ENCODE measurements around the gene DISC1. TPM values are rescaled to one million over a fixed set of nuclear protein-coding genes. Genes with fewer than 3 reads are reported as not detected.
A peak's percentile ranks its signal among the peaks of the same experiment; 100 is the strongest.
"Not testable (repeated sequence)": the region's sequence is repeated elsewhere in the genome, so short reads cannot be mapped to it uniquely, and the experiment has no call there.

The DISC1 gene
- total RNA-seq, 2 donors from 2014 or later, result 2.9 to 5.8 TPM

- H3K4me1 Mint-ChIP-seq (ENCODE audit: low read depth), result no peaks in the 10 kb centered on the region
- H3K4me3 Mint-ChIP-seq, result no peak overlapping the region
- H3K36me3 Mint-ChIP-seq (ENCODE audit: insufficient read depth in 2 of 2), result peaks cover 0 to 2% of the 10 kb centered on the region in 2 donors
- no peaks in the 10 kb centered on the region for H3K9me3 Mint-ChIP-seq
- H3K27me3 Mint-ChIP-seq (ENCODE audit: low read depth), result no peaks in the 10 kb centered on the region
- no peak overlapping the region for H3K27ac Mint-ChIP-seq
- ATAC-seq (replicated peaks in 1 of 2) (no peak), DNase-seq (no peak)
These were observed 148.2 kb downstream of the DISC1 start for GRCh38 chr1:231774719-231775335.

GRCh38 chr1:231776010-231776756 is 149.6 kb downstream of the DISC1 start:
- Mint-ChIP-seq H3K27me3 (ENCODE audit: low read depth) (no peaks in the 10 kb centered on the region), H3K36me3 (ENCODE audit: insufficient read depth in 2 of 2) (peaks cover 0 to 2% of the 10 kb centered on the region in 2 donors), H3K27ac (no peak overlapping the region), H3K4me1 (ENCODE audit: low read depth) (no peaks in the 10 kb centered on the region), H3K9me3 (no peaks in the 10 kb centered on the region), H3K4me3 (no peak overlapping the region)
- DNase-seq, result no peak
- no peak for ATAC-seq (replicated peaks in 1 of 2)

- no peaks in the 10 kb centered on the region for H3K27me3 Mint-ChIP-seq (ENCODE audit: low read depth)
These were observed 150.1 kb downstream of the DISC1 start for GRCh38 chr1:231776757-231777062.

GRCh38 chr1:231778009-231778719 is 151.6 kb downstream of the DISC1 start:
- no peak for ATAC-seq (replicated peaks in 1 of 2)
- no peak for DNase-seq
- no peaks in the 10 kb centered on the region for H3K9me3 Mint-ChIP-seq
- no peak overlapping the region for H3K27ac Mint-ChIP-seq
- H3K4me1 Mint-ChIP-seq (ENCODE audit: low read depth), result no peaks in the 10 kb centered on the region
- no peak overlapping the region for H3K4me3 Mint-ChIP-seq
- H3K27me3 Mint-ChIP-seq (ENCODE audit: low read depth), result no peaks in the 10 kb centered on the region
- H3K36me3 Mint-ChIP-seq (ENCODE audit: insufficient read depth in 2 of 2), result peaks cover 0 to 2% of the 10 kb centered on the region in 2 donors

More at GRCh38 chr1:231776757-231777062, 150.1 kb downstream of the DISC1 start:
- Mint-ChIP-seq H3K9me3 (no peaks in the 10 kb centered on the region), H3K36me3 (ENCODE audit: insufficient read depth in 2 of 2) (peaks cover 0 to 2% of the 10 kb centered on the region in 2 donors), H3K4me1 (ENCODE audit: low read depth) (no peaks in the 10 kb centered on the region), H3K4me3 (no peak overlapping the region), H3K27ac (no peak overlapping the region)
- DNase-seq (no peak), ATAC-seq (replicated peaks in 1 of 2) (no peak)

- DNase-seq, result no peak
- no peaks in the 10 kb centered on the region for H3K27me3 Mint-ChIP-seq (ENCODE audit: low read depth)
- no peaks in the 10 kb centered on the region for H3K4me1 Mint-ChIP-seq (ENCODE audit: low read depth)
- H3K4me3 Mint-ChIP-seq, result no peak overlapping the region
- H3K27ac Mint-ChIP-seq, result no peak overlapping the region
- H3K9me3 Mint-ChIP-seq, result no peaks in the 10 kb centered on the region
- no peak for ATAC-seq (replicated peaks in 1 of 2)
- no peaks in the 10 kb centered on the region for H3K36me3 Mint-ChIP-seq (ENCODE audit: insufficient read depth in 2 of 2)
These were observed 152.5 kb downstream of the DISC1 start for GRCh38 chr1:231779081-231779480.

DNA sequence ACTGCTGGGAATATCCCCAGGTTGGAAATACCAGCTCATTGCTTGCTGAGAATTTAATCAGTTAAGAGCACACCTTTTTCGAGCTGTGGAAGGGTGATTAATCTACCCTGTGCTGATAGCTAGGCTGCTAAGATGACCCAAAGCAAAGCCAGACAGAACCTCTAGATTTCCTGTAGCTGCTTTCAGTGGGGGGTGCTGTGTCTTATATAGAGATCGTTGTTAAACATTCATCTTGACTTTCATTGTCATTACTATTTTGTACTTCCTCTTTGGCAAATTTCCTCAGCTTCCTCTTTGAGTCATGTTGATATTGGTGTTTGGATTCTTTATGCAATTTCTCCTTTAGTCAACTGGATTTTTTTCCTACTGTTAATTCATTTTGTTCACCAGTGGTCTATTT is 155.3 kb downstream of the DISC1 start:
- Mint-ChIP-seq H3K4me3 (no peak overlapping the region), H3K9me3 (no peaks in the 10 kb centered on the region), H3K36me3 (ENCODE audit: insufficient read depth in 2 of 2) (no peaks in the 10 kb centered on the region), H3K27me3 (ENCODE audit: low read depth) (no peaks in the 10 kb centered on the region), H3K27ac (no peak overlapping the region), H3K4me1 (ENCODE audit: low read depth) (no peaks in the 10 kb centered on the region)
- no peak for DNase-seq
- ATAC-seq (replicated peaks in 1 of 2), result no peak

DNA sequence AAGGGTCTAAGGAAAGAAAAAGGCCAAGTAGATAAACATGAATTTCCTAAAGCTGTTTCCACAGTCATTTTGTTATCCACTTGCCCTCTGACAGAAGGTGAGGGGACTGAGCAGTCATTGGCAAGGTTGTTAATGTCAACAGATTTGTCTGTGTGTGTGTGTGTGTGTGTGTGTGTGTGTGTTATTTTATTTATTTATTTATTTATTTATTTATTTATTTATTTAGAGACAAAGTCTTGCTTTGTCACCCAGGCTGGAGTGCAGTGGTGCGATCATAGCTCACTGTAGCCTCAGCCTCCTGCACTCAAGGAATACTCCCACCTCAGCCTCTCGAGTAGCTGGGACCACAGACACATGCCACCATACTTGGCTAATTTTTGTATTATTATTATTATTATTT is 158.5 kb downstream of the DISC1 start:
- ATAC-seq (replicated peaks in 1 of 2); H3K27ac Mint-ChIP-seq: not testable (repeated sequence)

DNA sequence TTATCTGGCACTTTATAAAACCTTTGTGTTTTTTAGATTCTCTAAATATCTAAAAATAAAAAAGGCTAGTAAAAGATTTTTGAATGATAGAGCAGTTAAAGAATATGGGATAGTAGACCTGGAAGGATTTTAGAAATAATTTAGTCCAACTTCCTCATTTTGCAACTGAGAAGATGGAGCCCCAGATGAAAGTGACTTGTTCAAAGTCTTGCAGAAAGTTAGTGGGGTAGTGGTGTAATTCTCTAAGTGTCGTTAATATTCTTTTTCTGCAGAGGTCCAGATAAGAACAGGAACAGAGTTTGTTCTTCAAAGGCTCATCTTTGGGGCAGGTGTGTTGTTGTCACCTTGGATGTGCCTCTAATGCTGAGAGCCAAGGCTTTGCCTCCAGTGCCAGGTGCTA is 159.5 kb downstream of the DISC1 start:
- Mint-ChIP-seq H3K27me3 (ENCODE audit: low read depth) (no peaks in the 10 kb centered on the region), H3K27ac (no peak overlapping the region), H3K36me3 (ENCODE audit: insufficient read depth in 2 of 2) (no peaks in the 10 kb centered on the region), H3K9me3 (no peaks in the 10 kb centered on the region), H3K4me1 (ENCODE audit: low read depth) (no peaks in the 10 kb centered on the region), H3K4me3 (no peak overlapping the region)
- ATAC-seq (replicated peaks in 1 of 2) (no peak), DNase-seq (no peak)

More for the DNA sequence above, 158.5 kb downstream of the DISC1 start:
- H3K9me3 Mint-ChIP-seq; H3K36me3 Mint-ChIP-seq (ENCODE audit: insufficient read depth in 2 of 2); H3K27me3 Mint-ChIP-seq (ENCODE audit: low read depth); DNase-seq; H3K4me1 Mint-ChIP-seq (ENCODE audit: low read depth); H3K4me3 Mint-ChIP-seq: not testable (repeated sequence)

DNA sequence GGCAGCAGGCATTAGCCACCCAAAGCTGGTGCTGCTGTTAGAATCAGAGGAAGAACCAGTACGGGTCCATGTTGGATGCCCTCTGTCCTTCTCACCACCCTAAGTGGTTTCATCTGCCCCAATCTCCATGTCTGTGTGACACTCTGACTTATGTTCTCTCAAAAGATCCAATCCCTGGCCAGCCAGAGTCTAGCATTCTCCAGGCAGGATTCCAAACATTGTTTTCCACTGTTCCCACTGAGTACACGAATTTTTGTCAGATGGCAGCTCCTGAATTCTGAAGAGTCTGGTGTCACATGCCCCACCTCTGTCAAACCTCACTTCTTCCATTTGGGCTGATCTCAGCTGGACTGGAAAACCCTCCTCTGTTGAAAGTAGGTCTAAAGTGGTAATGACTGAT is 166.0 kb downstream of the DISC1 start:
- ATAC-seq (replicated peaks in 1 of 2), result no peak
- Mint-ChIP-seq H3K4me3 (no peak overlapping the region), H3K36me3 (ENCODE audit: insufficient read depth in 2 of 2) (no peaks in the 10 kb centered on the region)

GRCh38 chr1:231793893-231794292 is 167.3 kb downstream of the DISC1 start:
- Mint-ChIP-seq H3K27ac (no peak overlapping the region), H3K4me1 (ENCODE audit: low read depth) (no peaks in the 10 kb centered on the region), H3K27me3 (ENCODE audit: low read depth) (no peaks in the 10 kb centered on the region), H3K36me3 (ENCODE audit: insufficient read depth in 2 of 2) (no peaks in the 10 kb centered on the region), H3K4me3 (no peak overlapping the region), H3K9me3 (no peaks in the 10 kb centered on the region)
- DNase-seq, result no peak
- ATAC-seq (replicated peaks in 1 of 2), result no peak

More for the DNA sequence above, 166.0 kb downstream of the DISC1 start:
- Mint-ChIP-seq H3K27me3 (ENCODE audit: low read depth) (no peaks in the 10 kb centered on the region), H3K4me1 (ENCODE audit: low read depth) (no peaks in the 10 kb centered on the region), H3K9me3 (no peaks in the 10 kb centered on the region), H3K27ac (no peak overlapping the region)
- DNase-seq, result no peak

DNA sequence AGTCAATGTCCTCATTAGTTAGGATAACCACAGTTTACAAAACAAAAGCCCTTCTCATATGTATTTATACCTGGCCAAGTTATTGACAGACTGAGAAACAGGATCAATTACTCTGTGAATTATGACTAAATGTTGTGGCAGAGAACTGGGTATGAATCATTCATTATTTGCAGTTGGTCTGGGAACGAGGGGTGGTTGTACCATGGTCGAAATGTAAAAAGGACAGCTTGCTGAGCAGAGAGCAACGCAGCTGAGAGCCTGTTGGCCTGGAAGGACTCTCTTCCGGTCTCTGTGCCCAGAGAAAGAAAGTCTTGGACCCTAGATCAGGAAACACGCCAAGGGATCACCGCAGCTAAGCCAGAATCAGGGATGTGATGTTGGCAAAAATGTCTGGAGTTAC is 169.6 kb downstream of the DISC1 start:
- no peak overlapping the region for H3K4me3 Mint-ChIP-seq
- H3K9me3 Mint-ChIP-seq, result peaks cover 2 to 3% of the 10 kb centered on the region in 2 donors
- no peaks in the 10 kb centered on the region for H3K4me1 Mint-ChIP-seq (ENCODE audit: low read depth)
- H3K27ac Mint-ChIP-seq, result no peak overlapping the region
- no peaks in the 10 kb centered on the region for H3K27me3 Mint-ChIP-seq (ENCODE audit: low read depth)
- ATAC-seq (replicated peaks in 1 of 2), result no peak
- no peak for DNase-seq
- H3K36me3 Mint-ChIP-seq (ENCODE audit: insufficient read depth in 2 of 2), result peaks cover 4 to 7% of the 10 kb centered on the region in 2 donors

DNA sequence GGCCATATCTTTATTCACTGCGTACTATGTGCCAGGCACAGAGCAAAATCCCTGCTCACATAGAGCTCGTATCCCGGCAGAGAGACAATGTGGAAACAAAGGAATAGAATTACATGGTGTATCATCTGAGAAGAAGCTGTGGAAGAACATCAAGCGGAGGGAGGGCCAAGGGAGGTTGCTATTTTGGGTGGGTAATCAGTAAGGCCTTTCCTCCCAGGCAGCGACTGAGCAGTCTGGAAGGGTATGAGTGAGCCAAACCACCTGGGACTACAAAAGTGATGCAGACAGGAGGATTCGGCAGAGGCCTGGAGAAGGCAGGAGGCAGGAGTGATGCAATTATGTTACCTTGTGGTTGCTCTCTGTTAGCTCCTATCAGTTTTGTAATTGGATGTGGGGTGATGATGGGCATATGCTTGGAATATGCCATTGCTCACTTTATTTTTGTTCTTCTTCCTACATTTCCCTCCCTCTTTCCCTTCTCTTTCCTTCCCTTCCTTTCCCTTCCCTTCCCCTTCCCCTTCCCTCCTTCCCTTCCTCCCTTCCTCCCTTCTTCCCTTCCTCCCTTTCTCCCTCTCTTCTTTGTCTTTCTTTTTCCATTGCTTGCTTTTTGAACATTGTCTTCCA is 172.9 kb downstream of the DISC1 start:
- peak overlapping the region; percentile 17 for H3K27ac Mint-ChIP-seq
- ATAC-seq (replicated peaks in 1 of 2), result no peak
- DNase-seq, result no peak

GRCh38 chr1:231800108-231800507 is 173.5 kb downstream of the DISC1 start:
- H3K4me1 Mint-ChIP-seq (ENCODE audit: low read depth), result no peaks in the 10 kb centered on the region
- no peak for DNase-seq
- peak overlapping the region; percentile 17 for H3K27ac Mint-ChIP-seq
- no peak for ATAC-seq (replicated peaks in 1 of 2)
- peaks cover 6 to 8% of the 10 kb centered on the region in 2 donors for H3K36me3 Mint-ChIP-seq (ENCODE audit: insufficient read depth in 2 of 2)
- H3K4me3 Mint-ChIP-seq, result no peak overlapping the region
- H3K27me3 Mint-ChIP-seq (ENCODE audit: low read depth), result no peaks in the 10 kb centered on the region
- H3K9me3 Mint-ChIP-seq, result peaks cover 2 to 3% of the 10 kb centered on the region in 2 donors

More for the DNA sequence above, 172.9 kb downstream of the DISC1 start:
- Mint-ChIP-seq H3K4me1 (ENCODE audit: low read depth) (no peaks in the 10 kb centered on the region), H3K36me3 (ENCODE audit: insufficient read depth in 2 of 2) (peaks cover 6 to 8% of the 10 kb centered on the region in 2 donors), H3K9me3 (peaks cover 2 to 3% of the 10 kb centered on the region in 2 donors), H3K27me3 (ENCODE audit: low read depth) (no peaks in the 10 kb centered on the region), H3K4me3 (no peak overlapping the region)
